Endothelial cell of umbilical vein (primary cell): ENCODE data around the gene SLC31A2. TPM values are rescaled to one million over a fixed set of nuclear protein-coding genes. Genes with fewer than 3 reads are reported as not detected.

Experiments
- BruUV-seq: library from RNA; stranded (reverse); fragments of 400-500 nt; replicated peaks from 2 replicates; lab custom pipeline; 2021; lab: Mats Ljungman, UMichigan
- CTCF ChIA-PET: fragments of 300-600, 350-600 bp; sonication (Branson Sonifier 250); formaldehyde crosslinking; loops from one replicate; lab custom pipeline; 2021; ENCODE audit warnings: antibody characterized with exemption, inconsistent platforms; lab: Charles Lee
- POLR2A ChIA-PET: fragments of 300-600, 350-600 bp; sonication (Branson Sonifier 250); formaldehyde crosslinking; loops from one replicate; lab custom pipeline; 2021; ENCODE audit warnings: antibody characterized with exemption, inconsistent platforms; lab: Charles Lee
- DNase-seq: peaks from one replicate; pipeline ENCODE4 v3.0.0-alpha.2; 2011; ENCODE audit warnings: low read depth, low spot score
- FAIRE-seq: peaks from 2 replicates; lab custom pipeline; 2011; peaks lifted over from hg19 to GRCh38; lab: Jason Lieb, UNC
- H2AFZ ChIP-seq: 2 replicates; pipeline ENCODE4 v1.6.0; 2012; ENCODE audit warnings: low read depth, low read length, control low read depth, inconsistent platforms
- H3K27ac ChIP-seq: 2 replicates; pipeline ENCODE4 v1.5.1; 2011; ENCODE audit warnings: low read depth, mild to moderate bottlenecking, control low read depth, low read length, moderate library complexity; ENCODE audit not compliant: insufficient read depth
- H3K27me3 ChIP-seq, 2 experiments: 2 replicates each; pipeline versions ENCODE4 v1.6.0 to v1.6.1; 2011; ENCODE audit warnings: low read length in 2 of 2, mixed read lengths in 1 of 2; ENCODE audit not compliant: control insufficient read depth in 2 of 2, insufficient read depth in 2 of 2
- H3K36me3 ChIP-seq, 2 experiments: 2 replicates in 1 of 2; 3 replicates in 1 of 2; pipeline ENCODE4 v1.5.1; 2011; ENCODE audit warnings: low read length in 2 of 2, mild to moderate bottlenecking in 1 of 2, moderate library complexity in 1 of 2; ENCODE audit not compliant: control insufficient read depth in 2 of 2, insufficient read depth in 2 of 2; ENCODE audit errors: extremely low read depth in 1 of 2
- H3K4me1 ChIP-seq: 3 replicates; pipeline ENCODE4 v1.5.1; 2011; ENCODE audit warnings: mild to moderate bottlenecking, low read length; ENCODE audit not compliant: control insufficient read depth, insufficient read depth; ENCODE audit errors: extremely low read depth
- H3K4me2 ChIP-seq: 2 replicates; pipeline ENCODE4 v1.6.1; 2011; ENCODE audit warnings: low read length, control low read depth, mixed read lengths; ENCODE audit not compliant: insufficient read depth
- H3K4me3 ChIP-seq, 3 experiments: fragments of 200-600 bp in 1 of 3; sonication (generic), shearing (Covaris generic) in 1 of 3; replicated peaks in 1 of 3; 2 replicates each; pipeline ENCODE4 v1.5.1; 2011 to 2016; ENCODE audit warnings: control low read depth in 3 of 3, low read length in 3 of 3, mild to moderate bottlenecking in 2 of 3, inconsistent platforms in 1 of 3, low read depth in 1 of 3, moderate library complexity in 1 of 3; ENCODE audit not compliant: insufficient read depth in 1 of 3
- H3K79me2 ChIP-seq: 2 replicates; pipeline ENCODE4 v1.6.0; 2012; ENCODE audit warnings: low read length, inconsistent platforms; ENCODE audit not compliant: control insufficient read depth, insufficient read depth
- H3K9ac ChIP-seq: replicated peaks from 2 replicates; pipeline ENCODE3; 2011; ENCODE audit warnings: low read length, control low read depth; ENCODE audit not compliant: insufficient read depth; ENCODE audit errors: extremely low read depth
- H3K9me1 ChIP-seq: replicated peaks from 3 replicates; pipeline ENCODE4 v1.6.0; 2011; ENCODE audit warnings: mild to moderate bottlenecking, low read length; ENCODE audit not compliant: control insufficient read depth, insufficient read depth; ENCODE audit errors: extremely low read depth
- H3K9me3 ChIP-seq: replicated peaks from 2 replicates; pipeline ENCODE4 v1.5.1; 2012; ENCODE audit warnings: low read length, inconsistent platforms; ENCODE audit not compliant: control insufficient read depth, insufficient read depth
- H4K20me1 ChIP-seq: replicated peaks from 2 replicates; pipeline ENCODE3; 2011; ENCODE audit warnings: mild to moderate bottlenecking, low read length; ENCODE audit not compliant: control insufficient read depth, insufficient read depth; ENCODE audit errors: extremely low read depth
- EZH2 ChIP-seq: IDR thresholded peaks from 2 replicates; pipeline ENCODE4 v1.6.1; 2012; ENCODE audit warnings: borderline replicate concordance, low read depth, mild to moderate bottlenecking, moderate library complexity, low read length, inconsistent platforms; ENCODE audit not compliant: severe bottlenecking
- FOS ChIP-seq: IDR thresholded peaks from 2 replicates; pipeline ENCODE4 v1.6.1; 2011; ENCODE audit warnings: mild to moderate bottlenecking, low read length, moderate library complexity, borderline replicate concordance; ENCODE audit not compliant: insufficient read depth
- GATA2 ChIP-seq: IDR thresholded peaks from 2 replicates; pipeline ENCODE4 v1.7.0; 2011; ENCODE audit warnings: low read depth, mild to moderate bottlenecking, moderate library complexity, mixed read lengths, low read length; ENCODE audit not compliant: insufficient read length, insufficient read depth
- JUN ChIP-seq: IDR thresholded peaks from 2 replicates; pipeline ENCODE4 v1.6.1; 2011; ENCODE audit warnings: borderline replicate concordance, low read depth; ENCODE audit not compliant: insufficient read length, insufficient read depth
- MAX ChIP-seq: IDR thresholded peaks from 2 replicates; pipeline ENCODE4 v1.6.1; 2011; ENCODE audit not compliant: insufficient read depth, insufficient read length
- MYC ChIP-seq: IDR thresholded peaks from one replicate; pipeline ENCODE4 v1.6.1; 2011; ENCODE audit warnings: mild to moderate bottlenecking, low read depth, low read length
- POLR2A ChIP-seq: IDR thresholded peaks from 2 replicates; pipeline ENCODE4 v1.6.1; 2012; ENCODE audit warnings: low read depth, mild to moderate bottlenecking, control low read depth, low read length
- POLR2AphosphoS5 ChIP-seq: IDR thresholded peaks from 2 replicates; pipeline ENCODE4 v1.6.1; 2012; ENCODE audit warnings: low read depth, mild to moderate bottlenecking, control low read depth, low read length, moderate library complexity; ENCODE audit not compliant: insufficient read depth
- dilution Hi-C: fragments of 300-500 bp; cut with MboI; formaldehyde crosslinking; loops from one replicate; pipeline ENCODE4 v1.15.0; 2019; ENCODE audit warnings: low sequenced_read_pairs; ENCODE audit not compliant: extremely low pct_ligation_motif_present
- intact Hi-C: fragments of 100-400 bp; cut with micrococcal nuclease; formaldehyde crosslinking; loops from one replicate; pipeline ENCODE4 v1.10.0; 2022
- polyA plus RNA-seq, 4 experiments: library from polyadenylated mRNA; depleted of rRNA in 3 of 4; stranded (reverse) in 3 of 4; unstranded in 1 of 4; fragments of >200 nt; gene quantifications; 2 replicates each; pipeline versions ENCODE4 v1.2.1 to v1.2.3, GENCODE V29; 2011 to 2012; ENCODE audit warnings: missing spikeins in 1 of 4
- total RNA-seq: library from RNA; stranded (reverse); gene quantifications from 2 replicates; pipeline ENCODE4 v1.2.3, GENCODE V29; 2021
- TF ChIP-seq, protein P1 (sequence below), 2 donors: IDR thresholded peaks; 1 replicate in 1 of 2; 2 replicates in 1 of 2; pipeline ENCODE4 v1.5.1; 2011; ENCODE audit warnings: low read length in 2 of 2, mild to moderate bottlenecking in 2 of 2, moderate library complexity in 2 of 2, control low read depth in 1 of 2, inconsistent platforms in 1 of 2, low read depth in 1 of 2; ENCODE audit not compliant: insufficient read depth in 1 of 2; ENCODE audit errors: extremely low read depth in 1 of 2

Gene SLC31A2
- total and polyA plus RNA-seq, 2 donors (not counting 3 experiments of a cell fraction or from before 2014, with no cell fraction given) = 3.7 to 9.8 TPM

DNA sequence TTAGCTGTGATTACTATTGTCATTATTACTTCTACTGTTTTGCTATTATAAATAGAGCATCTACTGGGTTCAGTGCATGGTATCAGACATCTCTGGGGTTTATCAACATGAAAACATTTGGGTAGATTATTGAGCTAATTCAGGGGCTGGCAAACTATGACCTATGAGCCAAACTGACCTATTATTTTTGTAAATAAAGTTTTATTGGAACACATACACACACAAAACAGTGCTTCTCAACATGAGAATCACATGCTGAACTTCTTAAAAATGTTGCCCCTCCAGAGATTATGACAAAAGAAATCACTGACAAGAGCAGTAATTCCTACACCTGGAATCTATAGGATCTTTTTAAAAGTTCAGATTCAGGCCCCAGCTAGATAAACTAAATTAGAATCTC lies 30.4 kb downstream of the SLC31A2 start:
- FAIRE-seq = no peak
- no peak for TF ChIP-seq POLR2AphosphoS5
- no peak for TF ChIP-seq POLR2A
- TF ChIP-seq EZH2 = no peak
- TF ChIP-seq FOS = no peak
- TF ChIP-seq, protein P1, sequence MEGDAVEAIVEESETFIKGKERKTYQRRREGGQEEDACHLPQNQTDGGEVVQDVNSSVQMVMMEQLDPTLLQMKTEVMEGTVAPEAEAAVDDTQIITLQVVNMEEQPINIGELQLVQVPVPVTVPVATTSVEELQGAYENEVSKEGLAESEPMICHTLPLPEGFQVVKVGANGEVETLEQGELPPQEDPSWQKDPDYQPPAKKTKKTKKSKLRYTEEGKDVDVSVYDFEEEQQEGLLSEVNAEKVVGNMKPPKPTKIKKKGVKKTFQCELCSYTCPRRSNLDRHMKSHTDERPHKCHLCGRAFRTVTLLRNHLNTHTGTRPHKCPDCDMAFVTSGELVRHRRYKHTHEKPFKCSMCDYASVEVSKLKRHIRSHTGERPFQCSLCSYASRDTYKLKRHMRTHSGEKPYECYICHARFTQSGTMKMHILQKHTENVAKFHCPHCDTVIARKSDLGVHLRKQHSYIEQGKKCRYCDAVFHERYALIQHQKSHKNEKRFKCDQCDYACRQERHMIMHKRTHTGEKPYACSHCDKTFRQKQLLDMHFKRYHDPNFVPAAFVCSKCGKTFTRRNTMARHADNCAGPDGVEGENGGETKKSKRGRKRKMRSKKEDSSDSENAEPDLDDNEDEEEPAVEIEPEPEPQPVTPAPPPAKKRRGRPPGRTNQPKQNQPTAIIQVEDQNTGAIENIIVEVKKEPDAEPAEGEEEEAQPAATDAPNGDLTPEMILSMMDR (IDR thresholded peaks at IDR 0.05; ENCODE audit: extremely low read depth in 1 of 2, insufficient read depth in 1 of 2, low read depth in 1 of 2, low read length in 2 of 2) = no peak
- TF ChIP-seq JUN = no peak
- TF ChIP-seq GATA2 = no peak
- TF ChIP-seq MAX = no peak
- no peak for TF ChIP-seq MYC
- intact Hi-C loops = no loop called here

More for the DNA sequence above, 30.4 kb downstream of the SLC31A2 start:
- H3K36me3 ChIP-seq = peaks cover 20 to 40% of the 10 kb centered on the region in 2 experiments
- H3K9ac ChIP-seq = no peak overlapping the region
- dilution Hi-C loops = no loop called here
- peaks cover 7% of the 10 kb centered on the region for H3K4me1 ChIP-seq
- no peak overlapping the region for H3K27ac ChIP-seq
- no peak overlapping the region for H3K4me3 ChIP-seq
- no peaks in the 10 kb centered on the region for H3K9me1 ChIP-seq
- H3K27me3 ChIP-seq = no peaks in the 10 kb centered on the region
- no TSS peak for BruUV-seq
- H3K4me2 ChIP-seq = no peak overlapping the region
- H3K9me3 ChIP-seq = no peaks in the 10 kb centered on the region
- no peak overlapping the region for H2AFZ ChIP-seq
- no peak for DNase-seq
- no peaks in the 10 kb centered on the region for H4K20me1 ChIP-seq
- CTCF ChIA-PET = interaction anchor here (1.8 kb wide), 1 partner anchor 10 kb away, joined by 5 read pairs; no protein-coding TSS in a partner anchor
- POLR2A ChIA-PET = no interaction called here
- no peaks in the 10 kb centered on the region for H3K79me2 ChIP-seq
